ENCODE data around the gene ACOX2. TPM values are rescaled to one million over a fixed set of nuclear protein-coding genes. Genes with fewer than 3 reads are reported as not detected.

ACOX2 gene
- total and polyA plus RNA-seq, 2 donors (not counting 3 experiments of a cell fraction or from before 2014, with no cell fraction given), result 1.5 to 10.5 TPM

DNA sequence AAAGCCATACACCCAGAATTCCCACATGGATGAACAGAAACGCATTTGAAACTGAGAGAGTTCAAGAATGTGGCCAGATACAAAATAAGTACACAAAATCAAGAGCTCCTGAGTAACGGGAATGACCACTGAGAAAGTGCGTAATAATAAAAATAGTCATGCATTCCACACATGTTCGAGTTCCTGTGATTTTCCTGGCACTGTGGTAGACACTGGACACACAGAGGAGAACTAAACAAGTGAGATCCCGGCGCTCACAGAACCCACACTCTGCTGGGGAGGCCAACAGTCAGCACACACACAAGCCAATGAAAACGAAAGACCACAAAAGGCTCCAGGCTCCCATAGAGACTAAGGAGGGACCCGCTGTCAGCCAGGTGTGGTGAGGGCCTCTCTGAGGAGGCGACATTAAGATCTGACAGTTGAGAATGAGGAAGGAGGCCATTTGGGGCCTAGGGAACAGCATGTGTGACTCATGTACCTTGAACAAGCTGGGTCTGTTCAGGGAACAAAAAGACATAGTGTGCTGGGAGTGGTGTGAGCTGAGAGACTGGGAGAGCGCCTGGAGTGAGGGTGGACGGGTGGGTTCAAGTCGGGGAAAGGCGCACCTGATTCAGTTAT lies 35.1 kb upstream of the ACOX2 start:
- no peak overlapping the region for H3K9ac ChIP-seq (replicated peaks; ENCODE audit: extremely low read depth, insufficient read depth, low read length)
- intact Hi-C loops (cut with micrococcal nuclease), result no loop called here
- dilution Hi-C loops (cut with MboI; ENCODE audit: extremely low pct_ligation_motif_present, low sequenced_read_pairs), result no loop called here

More for the DNA sequence above, 35.1 kb upstream of the ACOX2 start:
- FAIRE-seq (no peak), DNase-seq (ENCODE audit: low read depth, low spot score) (no peak)
- Histone ChIP-seq H3K79me2 (ENCODE audit: control insufficient read depth, insufficient read depth, low read length) (no peaks in the 10 kb centered on the region), H3K27ac (ENCODE audit: insufficient read depth, low read depth, low read length) (no peak overlapping the region), H3K27me3 (ENCODE audit: control insufficient read depth in 2 of 2, insufficient read depth in 2 of 2, low read length in 2 of 2) (no peaks in the 10 kb centered on the region), H2AFZ (ENCODE audit: low read depth, low read length) (no peak overlapping the region), H3K4me2 (ENCODE audit: insufficient read depth, low read length) (no peak overlapping the region), H3K4me1 (ENCODE audit: control insufficient read depth, extremely low read depth, insufficient read depth, low read length) (peaks cover 26% of the 10 kb centered on the region), H3K36me3 (ENCODE audit: control insufficient read depth in 2 of 2, extremely low read depth in 1 of 2, insufficient read depth in 2 of 2, low read length in 2 of 2) (no peaks in the 10 kb centered on the region), H3K9me1 (replicated peaks; ENCODE audit: control insufficient read depth, extremely low read depth, insufficient read depth, low read length) (no peaks in the 10 kb centered on the region), H4K20me1 (replicated peaks; ENCODE audit: control insufficient read depth, extremely low read depth, insufficient read depth, low read length) (no peaks in the 10 kb centered on the region), H3K9me3 (replicated peaks; ENCODE audit: control insufficient read depth, insufficient read depth, low read length) (no peaks in the 10 kb centered on the region), H3K4me3 (replicated peaks in 1 of 3; ENCODE audit: insufficient read depth in 1 of 3, low read depth in 1 of 3, low read length in 3 of 3) (no peak overlapping the region)
- BruUV-seq (replicated peaks), result no TSS peak
- POLR2A ChIA-PET, result no interaction called here
- CTCF ChIA-PET, result interaction anchor here (0.9 to 10.4 kb wide), 3 partner anchors 11 to 57 kb away, joined by 3 to 442 read pairs (median 12); no protein-coding TSS in a partner anchor
- TF ChIP-seq JUN (IDR thresholded peaks at IDR 0.05; ENCODE audit: borderline replicate concordance, insufficient read depth, insufficient read length, low read depth) (no peak), POLR2A (IDR thresholded peaks at IDR 0.05; ENCODE audit: low read depth, low read length) (no peak), FOS (IDR thresholded peaks at IDR 0.05; ENCODE audit: borderline replicate concordance, insufficient read depth, low read length) (no peak), MYC (IDR thresholded peaks at IDR 0.05; ENCODE audit: low read depth, low read length) (no peak)
- TF ChIP-seq, protein P1, sequence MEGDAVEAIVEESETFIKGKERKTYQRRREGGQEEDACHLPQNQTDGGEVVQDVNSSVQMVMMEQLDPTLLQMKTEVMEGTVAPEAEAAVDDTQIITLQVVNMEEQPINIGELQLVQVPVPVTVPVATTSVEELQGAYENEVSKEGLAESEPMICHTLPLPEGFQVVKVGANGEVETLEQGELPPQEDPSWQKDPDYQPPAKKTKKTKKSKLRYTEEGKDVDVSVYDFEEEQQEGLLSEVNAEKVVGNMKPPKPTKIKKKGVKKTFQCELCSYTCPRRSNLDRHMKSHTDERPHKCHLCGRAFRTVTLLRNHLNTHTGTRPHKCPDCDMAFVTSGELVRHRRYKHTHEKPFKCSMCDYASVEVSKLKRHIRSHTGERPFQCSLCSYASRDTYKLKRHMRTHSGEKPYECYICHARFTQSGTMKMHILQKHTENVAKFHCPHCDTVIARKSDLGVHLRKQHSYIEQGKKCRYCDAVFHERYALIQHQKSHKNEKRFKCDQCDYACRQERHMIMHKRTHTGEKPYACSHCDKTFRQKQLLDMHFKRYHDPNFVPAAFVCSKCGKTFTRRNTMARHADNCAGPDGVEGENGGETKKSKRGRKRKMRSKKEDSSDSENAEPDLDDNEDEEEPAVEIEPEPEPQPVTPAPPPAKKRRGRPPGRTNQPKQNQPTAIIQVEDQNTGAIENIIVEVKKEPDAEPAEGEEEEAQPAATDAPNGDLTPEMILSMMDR (IDR thresholded peaks at IDR 0.05; ENCODE audit: extremely low read depth in 1 of 2, insufficient read depth in 1 of 2, low read depth in 1 of 2, low read length in 2 of 2), result no peak
- TF ChIP-seq, protein P2, sequence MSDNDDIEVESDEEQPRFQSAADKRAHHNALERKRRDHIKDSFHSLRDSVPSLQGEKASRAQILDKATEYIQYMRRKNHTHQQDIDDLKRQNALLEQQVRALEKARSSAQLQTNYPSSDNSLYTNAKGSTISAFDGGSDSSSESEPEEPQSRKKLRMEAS (IDR thresholded peaks at IDR 0.05; ENCODE audit: insufficient read depth, insufficient read length), result no peak
